AG04450 (cell line): ENCODE results near the gene SHANK1. TPM values are rescaled to one million over a fixed set of nuclear protein-coding genes. Genes with fewer than 3 reads are reported as not detected.

Experiments used
- CTCF ChIA-PET: fragments of 300-600, 350-600 bp; formaldehyde crosslinking; extraction: SDS; loops from one replicate; lab custom pipeline; 2022; ENCODE audit warnings: antibody characterized with exemption, inconsistent platforms; lab: Charles Lee
- POLR2A ChIA-PET: fragments of 350-600 bp; formaldehyde crosslinking; extraction: SDS; loops from one replicate; lab custom pipeline; 2021; ENCODE audit warnings: antibody characterized with exemption, inconsistent platforms; lab: Yijun Ruan, JAX
- DNase-seq: peaks from one replicate; pipeline ENCODE4 v3.0.0-alpha.2; 2011; ENCODE audit warnings: low read depth, low spot score
- H3K27ac ChIP-seq: one replicate; pipeline ENCODE4 v1.5.1; 2012; ENCODE audit warnings: low read depth, low read length, control low read depth
- H3K27me3 ChIP-seq: one replicate; pipeline ENCODE4 v1.6.0; 2012; ENCODE audit warnings: low read length; ENCODE audit not compliant: control insufficient read depth, insufficient read depth
- H3K4me3 ChIP-seq: 2 replicates; pipeline ENCODE4 v1.5.1; 2011; ENCODE audit warnings: mild to moderate bottlenecking, low read depth, low read length, control low read depth
- H3K9me3 ChIP-seq: 2 replicates; pipeline ENCODE4 v1.5.1; 2012; ENCODE audit warnings: low read length; ENCODE audit not compliant: control insufficient read depth, insufficient read depth
- CTCF ChIP-seq: IDR thresholded peaks from 2 replicates; pipeline ENCODE4 v1.5.1; 2011; ENCODE audit warnings: low read depth, low read length, control low read depth, inconsistent platforms
- polyA plus RNA-seq: library from polyadenylated mRNA; depleted of rRNA; stranded (reverse); fragments of >200 nt; gene quantifications from 2 replicates; pipeline ENCODE4 v1.2.3, GENCODE V29; 2011

Gene SHANK1
- polyA plus RNA-seq, 1 experiment: 2.4 TPM

- CTCF ChIA-PET: no interaction called here
- POLR2A ChIA-PET: interaction anchor here (0.7 kb wide), 1 partner anchor 38 kb away, joined by 3 read pairs; no protein-coding TSS in a partner anchor
- Histone ChIP-seq H3K9me3 (peaks cover 14% of the 10 kb centered on the region; the same call in 1 of the 2 replicates), H3K4me3 (peak overlapping the region; percentile 58), H3K27me3 (peaks cover 5% of the 10 kb centered on the region), H3K27ac (peak overlapping the region; percentile 39)
- no peak for DNase-seq
- TF ChIP-seq CTCF: no peak
Measured at GRCh38 chr19:50658441-50659317, 60.9 kb downstream of the SHANK1 start.

- Histone ChIP-seq H3K27me3 (peaks cover 2% of the 10 kb centered on the region), H3K27ac (peak overlapping the region; percentile 58), H3K9me3 (peaks cover 14% of the 10 kb centered on the region; the same call in 1 of the 2 replicates), H3K4me3 (peak overlapping the region; percentile 58)
- CTCF ChIA-PET: no interaction called here
- DNase-seq: peak; percentile 94
- POLR2A ChIA-PET: interaction anchor here (0.6 to 0.7 kb wide), 2 partner anchors 17 to 39 kb away, joined by 3 read pairs; no protein-coding TSS in a partner anchor
- TF ChIP-seq CTCF: no peak
Measured at GRCh38 chr19:50657712-50658440, 61.7 kb downstream of the SHANK1 start.

- ChIA-PET POLR2A (no interaction called here), CTCF (no interaction called here)
- no peak overlapping the region for H3K27ac ChIP-seq
- peaks cover 2% of the 10 kb centered on the region for H3K27me3 ChIP-seq
- H3K9me3 ChIP-seq: peaks cover 14% of the 10 kb centered on the region; the same call in 1 of the 2 replicates
- H3K4me3 ChIP-seq: no peak overlapping the region
- DNase-seq: no peak
- TF ChIP-seq CTCF: no peak
Measured at GRCh38 chr19:50657222-50657669, 62.4 kb downstream of the SHANK1 start.

DNA sequence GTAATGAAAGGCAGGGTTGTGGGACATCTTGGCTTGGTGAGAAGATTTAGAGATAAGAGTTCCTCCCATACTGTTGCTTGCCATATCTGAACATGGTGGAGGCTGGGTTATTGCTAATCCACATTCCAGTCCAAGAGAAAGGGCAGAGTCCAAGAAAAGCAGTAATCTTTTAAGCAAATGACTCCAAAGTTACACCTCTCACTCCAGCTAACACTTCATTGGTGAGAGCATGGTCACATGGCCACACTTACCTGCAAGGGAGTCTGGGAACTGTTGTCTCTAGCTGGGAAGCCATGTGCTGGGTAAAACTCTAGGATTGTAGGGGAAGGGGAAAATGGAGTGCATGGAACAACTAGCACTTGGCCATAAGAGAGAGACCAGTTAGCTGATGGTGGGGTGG is 64.7 kb downstream of the SHANK1 start:
- no peak for DNase-seq
- ChIA-PET POLR2A (no interaction called here), CTCF (no interaction called here)
- peaks cover 14% of the 10 kb centered on the region; the same call in 1 of the 2 replicates for H3K9me3 ChIP-seq
- no peaks in the 10 kb centered on the region for H3K27me3 ChIP-seq
- H3K4me3 ChIP-seq: no peak overlapping the region
- no peak for TF ChIP-seq CTCF
- H3K27ac ChIP-seq: no peak overlapping the region

DNA sequence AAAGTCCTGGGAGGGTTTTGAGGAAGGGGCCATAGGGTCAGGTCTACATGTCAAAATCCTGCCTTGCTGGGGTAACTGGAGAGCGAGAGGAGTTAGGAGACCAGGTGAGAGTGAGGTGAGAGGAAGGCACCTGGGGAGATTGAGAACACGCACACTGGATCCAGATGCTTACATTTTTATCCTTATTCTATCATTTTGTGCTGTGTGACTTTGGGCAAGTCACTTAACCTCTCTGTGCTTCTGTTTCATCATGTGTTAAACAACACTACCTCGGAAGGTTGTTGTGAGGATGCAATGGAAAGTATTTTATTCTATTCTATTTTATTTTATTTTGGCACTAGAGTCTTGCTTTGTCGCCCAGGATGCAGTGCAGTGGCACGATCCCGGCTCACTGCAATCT is 66.9 kb downstream of the SHANK1 start:
- ChIA-PET CTCF (no interaction called here), POLR2A (no interaction called here)
- no peak for TF ChIP-seq CTCF
- Histone ChIP-seq H3K27me3 (no peaks in the 10 kb centered on the region), H3K4me3 (no peak overlapping the region), H3K27ac (no peak overlapping the region), H3K9me3 (peaks cover 5% of the 10 kb centered on the region; the same call in 1 of the 2 replicates)
- no peak for DNase-seq
